K562 (cell line): ENCODE data around the gene ZNHIT1. TPM values are rescaled to one million over a fixed set of nuclear protein-coding genes. Genes with fewer than 3 reads are reported as not detected.

Experiments
- ATAC-seq: fragments of 200-7000 bp; cut with Tn5 transposase; 3 replicates; pipeline ENCODE4 v1.9.1; 2020; ENCODE audit warnings: moderate library complexity
- BruUV-seq: library from RNA; stranded (reverse); fragments of 400-500 nt; replicated peaks from 2 replicates; lab custom pipeline; 2021; lab: Mats Ljungman, UMichigan
- CTCF ChIA-PET: fragments of 300-600 bp; formaldehyde crosslinking; extraction: SDS; loops from one replicate; lab custom pipeline; 2021; ENCODE audit warnings: low intra/inter-chr PET ratio; lab: Yijun Ruan, JAX
- POLR2A ChIA-PET: fragments of 300-600, 350-650 bp; sonication (Branson Sonifier 250); formaldehyde crosslinking; extraction: SDS; loops from one replicate; lab custom pipeline; 2021; ENCODE audit warnings: antibody characterized with exemption, inconsistent platforms; lab: Yijun Ruan, JAX
- DNase-seq, 4 experiments: peaks; one replicate each; pipeline versions ENCODE4 v3.0.0 to v3.0.0-alpha.2; 2011 to 2018; ENCODE audit warnings: low spot score in 3 of 4, mixed read lengths in 3 of 4; ENCODE audit errors: extremely low read depth in 1 of 4
- FAIRE-seq: peaks from 2 replicates; lab custom pipeline; 2011; peaks lifted over from hg19 to GRCh38; lab: Jason Lieb, UNC
- H2AFZ ChIP-seq: 2 replicates; pipeline ENCODE4 v1.6.0; 2011; ENCODE audit warnings: low read depth, low read length, control low read depth, inconsistent platforms
- H3K27ac ChIP-seq: fragments of 200-600 bp; 3 replicates; pipeline ENCODE4 v1.8.0; 2011; ENCODE audit warnings: low read depth, mild to moderate bottlenecking, control low read depth, inconsistent platforms, low read length, moderate library complexity, mixed read lengths; ENCODE audit errors: extremely low read depth
- H3K27me3 ChIP-seq, 2 experiments: fragments of 300-600 bp in 1 of 2; 2 replicates in 1 of 2; 3 replicates in 1 of 2; pipeline versions ENCODE4 v1.6.0 to v1.8.0; 2011; ENCODE audit warnings: inconsistent platforms in 2 of 2, low read length in 2 of 2, mild to moderate bottlenecking in 1 of 2, mixed read lengths in 1 of 2, moderate library complexity in 1 of 2; ENCODE audit not compliant: control insufficient read depth in 2 of 2, insufficient read depth in 2 of 2
- H3K36me3 ChIP-seq: fragments of 300-600 bp; 3 replicates; pipeline ENCODE4 v1.8.0; 2011; ENCODE audit warnings: mild to moderate bottlenecking, low read length, inconsistent platforms; ENCODE audit not compliant: control insufficient read depth, insufficient read depth
- H3K4me1 ChIP-seq, 2 experiments: fragments of 200-600 bp in 1 of 2; replicated peaks in 1 of 2; 2 replicates in 1 of 2; 3 replicates in 1 of 2; pipeline versions ENCODE4 v1.5.1 to v1.8.0; 2011; ENCODE audit warnings: inconsistent platforms in 2 of 2, low read length in 2 of 2, mild to moderate bottlenecking in 1 of 2, mixed read lengths in 1 of 2, moderate library complexity in 1 of 2; ENCODE audit not compliant: control insufficient read depth in 2 of 2, insufficient read depth in 2 of 2
- H3K4me2 ChIP-seq: 2 replicates; pipeline ENCODE4 v1.6.1; 2011; ENCODE audit warnings: low read length, control low read depth, inconsistent platforms, mixed read lengths; ENCODE audit not compliant: insufficient read depth
- H3K4me3 ChIP-seq: fragments of 200-600 bp; sonication (generic), shearing (Covaris generic); 2 replicates; pipeline ENCODE4 v1.5.1; 2016; ENCODE audit warnings: control low read depth, inconsistent platforms
- H3K79me2 ChIP-seq: fragments of 200-600 bp; 3 replicates; pipeline ENCODE4 v1.8.0; 2011; ENCODE audit warnings: low read length, inconsistent platforms; ENCODE audit not compliant: control insufficient read depth, insufficient read depth
- H3K9ac ChIP-seq, 2 experiments: 2 replicates each; pipeline versions ENCODE4 v1.6.0 to v1.6.1; 2011; ENCODE audit warnings: low read depth in 2 of 2, low read length in 2 of 2, control low read depth in 1 of 2, inconsistent platforms in 1 of 2, mild to moderate bottlenecking in 1 of 2, mixed read lengths in 1 of 2; ENCODE audit not compliant: insufficient read depth in 1 of 2
- H3K9me1 ChIP-seq: one replicate; pipeline ENCODE4 v1.6.0; 2011; ENCODE audit warnings: inconsistent platforms, mild to moderate bottlenecking, low read length, moderate library complexity; ENCODE audit not compliant: control insufficient read depth, insufficient read depth
- H3K9me3 ChIP-seq: replicated peaks from 2 replicates; pipeline ENCODE4 v1.5.1; 2011; ENCODE audit warnings: low read depth, low read length, inconsistent platforms; ENCODE audit not compliant: control insufficient read depth, insufficient read depth
- H4K20me1 ChIP-seq: replicated peaks from 2 replicates; pipeline ENCODE4 v1.6.1; 2011; ENCODE audit warnings: low read length, inconsistent platforms, mixed read lengths; ENCODE audit not compliant: control insufficient read depth, insufficient read depth
- ADNP ChIP-seq: fragments of 200-800 bp; sonication (Bioruptor generic); IDR thresholded peaks from 2 replicates; pipeline ENCODE4 v1.6.1; 2016; ENCODE audit warnings: missing genetic modification characterization, missing compliant biosample characterization
- ARID1B ChIP-seq: fragments of 450-650 bp; IDR thresholded peaks from 2 replicates; pipeline ENCODE4 v1.6.1; 2016; ENCODE audit warnings: antibody characterized with exemption, mild to moderate bottlenecking, inconsistent platforms
- C11orf30 ChIP-seq: fragments of 450-650 bp; IDR thresholded peaks from 2 replicates; pipeline ENCODE4 v1.6.1; 2016; ENCODE audit warnings: low read depth, mild to moderate bottlenecking
- MYNN ChIP-seq, 2 experiments: sonication (generic); formaldehyde crosslinking in 1 of 2; IDR thresholded peaks; 2 replicates each; pipeline versions ENCODE4 v1.5.0 to v1.6.1; 2016 to 2020; ENCODE audit warnings: antibody characterized with exemption in 1 of 2, missing genetic modification reagents in 1 of 2
- NR2C2 ChIP-seq, 2 experiments: fragments of 200-800 bp in 1 of 2; sonication (Bioruptor generic) in 1 of 2; sonication (generic) in 1 of 2; formaldehyde crosslinking in 1 of 2; IDR thresholded peaks; 2 replicates each; pipeline versions ENCODE4 v1.6.1 to v1.8.0; 2016 to 2022; ENCODE audit warnings: mild to moderate bottlenecking in 1 of 2, missing compliant biosample characterization in 1 of 2, missing genetic modification characterization in 1 of 2, missing genetic modification reagents in 1 of 2
- ZKSCAN1 ChIP-seq: fragments of 150-350 bp; IDR thresholded peaks from 2 replicates; pipeline ENCODE4 v1.6.1; 2016; ENCODE audit warnings: low read depth, low read length
- WGBS: fragments of 100-300 bp; shearing (Covaris generic); methylation state at CpG from one replicate; pipeline ENCODE4 v1.1.6; 2016; ENCODE audit warnings: low coverage, mixed read lengths; ENCODE audit not compliant: insufficient coverage; ENCODE audit errors: missing lambda C conversion rate; 5-methylcytosine and 5-hydroxymethylcytosine counted together
- in situ Hi-C: fragments of 300-500 bp; cut with MboI; formaldehyde crosslinking; loops from 4 replicates; pipeline ENCODE4 v1.15.0; 2018; ENCODE audit warnings: inconsistent platforms, mixed read lengths
- intact Hi-C: fragments of 100-400 bp; cut with micrococcal nuclease; formaldehyde crosslinking; loops from 2 replicates; pipeline ENCODE4 v1.14.2; 2022
- polyA plus RNA-seq, 8 experiments: library from polyadenylated mRNA; depleted of rRNA in 4 of 8; stranded (reverse) in 5 of 8; unstranded in 3 of 8; fragments of >200 nt; fragmentation: Nextera tagmentation in 2 of 8; fragmentation: Illumina TruSeq in 1 of 8; extraction: Ambion mirVana in 2 of 8; extraction: Trizol in 1 of 8; gene quantifications; 2 replicates each; pipeline versions ENCODE4 v1.2.1 to v1.2.3, GENCODE V29; 2011 to 2014; ENCODE audit warnings: inconsistent platforms in 1 of 8, missing spikeins in 1 of 8
- total RNA-seq, 7 experiments: library from RNA; depleted of rRNA in 6 of 7; stranded (reverse); fragments of >200 nt in 6 of 7; fragmentation: Illumina TruSeq in 2 of 7; extraction: Trizol in 2 of 7; gene quantifications; 2 replicates each; pipeline versions ENCODE4 v1.2.1 to v1.2.3, GENCODE V29; 2011 to 2021; ENCODE audit warnings: low replicate concordance in 1 of 7

Gene ZNHIT1
- total and polyA plus RNA-seq, 9 of the 15 experiments (the other 6 are each of a cell fraction or from before 2014, with no cell fraction given) = 6.4 to 162 (median 70.1) TPM

GRCh38 chr7:101186194-101186593, 31.8 kb upstream of the ZNHIT1 start:
- H3K27ac ChIP-seq = no peak overlapping the region
- H3K9ac ChIP-seq = no peak overlapping the region
- in situ Hi-C loops = no loop called here
- no peaks in the 10 kb centered on the region; a peak in 1 of 5 replicates for H3K27me3 ChIP-seq
- H3K9me1 ChIP-seq = no peaks in the 10 kb centered on the region
- peaks cover 3 to 7% of the 10 kb centered on the region in 2 experiments; a peak in 3 of 5 replicates for H3K4me1 ChIP-seq
- no peak for ATAC-seq
- WGBS = 22% methylated on average over 6 of the region's 6 CpGs
- no peaks in the 10 kb centered on the region for H3K36me3 ChIP-seq
- H3K9me3 ChIP-seq = no peaks in the 10 kb centered on the region
- H4K20me1 ChIP-seq = no peaks in the 10 kb centered on the region
- TF ChIP-seq MYNN (IDR thresholded peaks at IDR 0.05) = no peak
- TF ChIP-seq MYNN (CRISPR knock-in tag; IDR thresholded peaks at IDR 0.05) = no peak
- TF ChIP-seq C11orf30 = no peak
- peak; percentile 92 for TF ChIP-seq ZKSCAN1
- 0 out of 2 replicates have a peak, but pooled peaks have one; percentile 23 for TF ChIP-seq ADNP (tag)
- TF ChIP-seq ARID1B = 0 out of 2 replicates have a peak, but pooled peaks have one; percentile 11
- TF ChIP-seq NR2C2 (CRISPR knock-in tag; IDR thresholded peaks at IDR 0.05) = no peak
- TF ChIP-seq NR2C2 (tag; IDR thresholded peaks at IDR 0.05) = peak; percentile 52; the same call in 1 of the 2 replicates
- TF ChIP-seq, all 486 proteins: peak for 4
- no peak overlapping the region for H2AFZ ChIP-seq
- intact Hi-C loops = loop anchor here (5.0 kb wide), 1 partner anchor 289 kb away; the partner anchor contains the start of gene ACHE
- BruUV-seq = no TSS peak
- H3K79me2 ChIP-seq = no peaks in the 10 kb centered on the region
- POLR2A ChIA-PET = no interaction called here
- no peak overlapping the region for H3K4me3 ChIP-seq
- CTCF ChIA-PET = no interaction called here
- FAIRE-seq (no peak), DNase-seq (no peak)
- H3K4me2 ChIP-seq = no peak overlapping the region
